ENCODE results near the gene TENM4.
"Not testable (repeated sequence)": the region's sequence is repeated elsewhere in the genome, so short reads cannot be mapped to it uniquely, and the experiment has no call there.

TENM4 gene

DNA sequence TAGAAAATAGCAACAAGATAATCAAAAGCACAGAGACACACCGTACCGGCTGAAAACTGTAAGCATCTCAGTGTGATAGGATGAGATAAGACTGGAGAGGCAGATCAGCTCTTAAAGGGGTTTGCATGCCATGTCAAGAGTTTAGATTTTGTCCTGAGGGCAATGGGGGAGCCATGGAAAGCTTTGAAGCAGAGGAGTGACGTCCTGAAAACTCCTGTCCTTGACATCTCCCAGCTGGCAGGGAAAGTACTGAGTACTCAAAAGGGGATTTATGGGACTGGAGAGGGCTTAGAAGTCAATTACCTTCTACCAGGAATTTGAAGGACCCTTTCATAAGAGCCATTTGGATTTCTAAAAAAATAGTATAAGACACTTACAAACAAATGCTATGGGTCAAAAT, 445.7 kb downstream of the TENM4 start:
- no peak overlapping the region for H3K4me3 ChIP-seq (ENCODE audit: low read depth, low read length)

DNA sequence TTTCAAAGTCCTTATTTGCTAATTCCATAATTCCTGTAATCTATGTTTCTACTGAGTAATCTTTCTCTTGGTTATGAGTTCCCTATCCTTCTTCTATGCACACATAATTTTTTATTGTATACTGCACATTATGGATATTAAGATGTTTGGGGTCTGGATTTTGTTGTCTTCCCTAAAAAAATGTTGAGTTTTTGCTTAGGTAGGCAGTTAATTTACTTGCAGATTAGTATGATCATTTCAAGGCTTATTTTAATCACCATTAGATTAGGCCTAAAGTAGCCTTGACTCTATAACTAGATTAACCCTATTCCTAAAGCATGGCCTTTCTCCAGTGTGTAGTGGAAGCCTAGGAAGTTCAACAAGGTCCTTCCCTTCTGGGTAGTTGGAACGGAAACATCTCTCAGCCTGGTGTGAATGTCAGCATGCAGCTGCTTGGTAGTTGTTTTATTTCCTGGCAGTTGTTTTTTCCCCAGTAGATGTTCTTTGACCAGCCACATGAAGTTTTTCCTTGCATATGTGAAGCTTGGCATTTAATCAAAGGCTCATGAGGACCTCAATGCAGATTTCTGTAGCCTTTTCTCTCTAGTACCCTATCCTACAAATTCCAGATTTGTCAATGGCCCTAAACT, 446.9 kb downstream of the TENM4 start:
- no peak overlapping the region for H3K4me3 ChIP-seq (ENCODE audit: low read depth, low read length)

GRCh38 chr11:78991681-78992080, 449.1 kb downstream of the TENM4 start:
- no peak overlapping the region for H3K4me3 ChIP-seq (ENCODE audit: low read depth, low read length)

DNA sequence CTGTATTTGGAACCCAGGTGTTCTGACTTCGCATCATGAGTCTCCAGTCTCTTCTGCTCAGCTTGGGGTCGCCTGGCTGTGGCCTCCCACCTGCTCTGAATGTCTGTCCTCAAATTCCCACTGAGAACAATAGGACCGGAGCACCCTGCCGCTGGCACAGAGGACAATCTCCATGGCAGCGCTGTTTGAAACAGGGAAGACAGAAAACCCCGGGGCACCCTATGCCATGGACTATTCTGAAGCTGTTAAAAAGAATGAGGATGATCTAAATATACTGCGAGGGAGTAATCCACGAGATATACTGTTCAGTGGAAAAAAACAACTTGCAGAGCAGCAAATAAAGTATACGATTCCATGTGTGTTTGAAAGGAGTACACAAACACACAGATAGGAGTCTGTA, 450.6 kb downstream of the TENM4 start:
- no peak overlapping the region for H3K4me3 ChIP-seq (ENCODE audit: low read depth, low read length)

- no peak overlapping the region for H3K4me3 ChIP-seq (ENCODE audit: low read depth, low read length)
Observed at GRCh38 chr11:78987748-78988147, 453.1 kb downstream of the TENM4 start.

DNA sequence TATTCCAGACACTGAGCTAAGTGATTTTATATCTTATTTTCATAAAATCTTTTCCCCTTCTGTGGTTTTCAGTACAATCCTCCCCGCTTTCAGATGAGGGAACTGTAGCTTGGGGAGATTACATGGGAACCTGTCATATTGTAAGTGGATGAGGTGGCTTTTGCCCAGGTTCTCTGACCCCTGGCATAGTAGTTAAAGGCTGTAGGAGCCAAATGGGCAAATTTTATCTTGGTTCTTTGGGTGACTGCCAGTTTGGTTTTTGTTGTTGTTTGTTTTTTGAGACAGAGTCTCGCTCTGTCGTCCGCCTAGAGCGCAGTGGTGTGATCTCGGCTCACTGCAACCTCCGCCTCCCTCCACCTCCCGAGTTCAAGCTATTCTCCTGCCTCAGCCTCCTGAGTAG, 454.5 kb downstream of the TENM4 start:
- H3K4me3 ChIP-seq (ENCODE audit: low read depth, low read length), result no peak overlapping the region

GRCh38 chr11:78985663-78986062, 455.2 kb downstream of the TENM4 start:
- no peak overlapping the region for H3K4me3 ChIP-seq (ENCODE audit: low read depth, low read length)

GRCh38 chr11:78982473-78982872, 458.4 kb downstream of the TENM4 start:
- no peak overlapping the region for H3K4me3 ChIP-seq (ENCODE audit: low read depth, low read length)

DNA sequence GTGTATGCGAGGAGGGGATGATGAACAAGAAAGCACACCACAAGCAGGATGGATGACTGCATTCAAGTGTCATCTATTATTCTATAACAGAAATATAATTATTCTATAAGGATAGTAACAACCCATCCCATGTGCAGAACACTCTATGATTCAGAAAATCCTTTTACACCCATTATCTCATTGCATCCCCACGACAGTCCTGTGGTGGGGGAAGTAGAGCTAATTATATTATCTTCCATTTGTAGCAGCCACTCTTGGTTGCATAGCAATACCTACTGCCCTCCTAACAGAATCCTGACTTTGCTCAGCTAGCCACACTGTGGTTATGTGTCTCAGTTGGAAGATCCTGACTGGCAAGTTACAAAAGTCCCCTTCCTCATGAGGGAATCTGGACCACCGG, 459.7 kb downstream of the TENM4 start:
- no peak overlapping the region for H3K4me3 ChIP-seq (ENCODE audit: low read depth, low read length)

GRCh38 chr11:78978831-78979230, 462.0 kb downstream of the TENM4 start:
- no peak overlapping the region for H3K4me3 ChIP-seq (ENCODE audit: low read depth, low read length)

DNA sequence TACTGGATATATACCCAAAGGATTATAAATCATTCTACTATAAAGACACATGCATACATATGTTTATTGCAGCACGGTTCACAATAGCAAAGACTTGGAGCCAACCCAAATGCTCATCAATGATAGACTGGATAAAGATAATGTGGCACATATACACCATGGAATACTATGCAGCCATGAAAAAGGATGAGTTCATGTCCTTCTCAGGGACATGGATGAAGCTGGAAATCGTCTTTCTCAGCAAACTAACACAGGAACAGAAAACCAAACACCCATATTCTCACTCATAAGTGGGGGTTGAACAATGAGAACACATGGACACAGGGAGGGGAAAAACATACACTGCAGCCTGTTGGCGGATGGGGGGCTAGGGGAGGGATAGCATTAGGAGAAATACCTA, 463.0 kb downstream of the TENM4 start:
- not testable (repeated sequence) for H3K4me3 ChIP-seq (ENCODE audit: low read depth, low read length)

- no peak overlapping the region for H3K4me3 ChIP-seq (ENCODE audit: low read depth, low read length)
Observed at GRCh38 chr11:78977009-78977408, 463.8 kb downstream of the TENM4 start.

DNA sequence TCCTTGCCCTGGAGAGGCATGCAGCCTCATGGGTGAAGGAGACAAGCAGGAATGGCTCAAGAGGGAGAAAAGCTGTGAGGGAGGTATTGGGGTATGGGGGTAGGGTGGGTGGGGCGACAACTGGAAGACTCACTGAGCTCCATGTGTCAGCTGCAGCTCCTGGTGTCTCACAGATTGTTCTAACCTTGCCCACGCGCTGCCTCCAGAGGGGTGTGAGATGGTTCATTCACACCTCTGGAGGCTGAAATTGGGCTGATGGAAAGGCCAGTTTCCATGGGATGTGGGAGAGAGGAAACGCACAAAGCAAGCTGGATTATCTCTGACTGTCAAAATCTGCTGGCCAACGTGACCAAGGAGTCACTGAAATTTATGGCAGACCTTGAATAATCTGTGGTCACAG, 465.7 kb downstream of the TENM4 start:
- no peak overlapping the region for H3K4me3 ChIP-seq (ENCODE audit: low read depth, low read length)

- H3K4me3 ChIP-seq (ENCODE audit: low read depth, low read length), result no peak overlapping the region
Observed at GRCh38 chr11:78973876-78974275, 467.0 kb downstream of the TENM4 start.

- H3K4me3 ChIP-seq (ENCODE audit: low read depth, low read length), result no peak overlapping the region
Observed at GRCh38 chr11:78972590-78972989, 468.2 kb downstream of the TENM4 start.

- no peak overlapping the region for H3K4me3 ChIP-seq (ENCODE audit: low read depth, low read length)
Observed at GRCh38 chr11:78972177-78972576, 468.7 kb downstream of the TENM4 start.

DNA sequence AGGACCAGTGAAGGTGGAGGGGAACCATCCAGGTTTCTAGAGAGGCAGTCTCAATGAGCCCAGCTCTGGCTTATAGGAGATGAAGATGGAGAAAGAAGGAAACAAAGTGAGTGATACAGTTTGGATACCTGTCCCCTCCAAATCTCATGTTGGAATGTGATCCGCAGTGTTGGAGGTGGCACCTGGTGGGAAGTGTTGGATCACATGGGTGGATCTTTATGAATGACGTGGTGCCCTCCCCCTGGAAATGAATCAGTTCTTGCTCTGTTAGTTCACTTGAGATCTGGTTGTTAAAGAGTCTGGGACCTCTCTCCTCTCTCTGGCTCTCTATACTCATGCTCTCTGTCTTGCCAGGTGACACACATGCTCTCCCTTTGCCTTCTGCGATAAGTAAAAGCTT, 473.0 kb downstream of the TENM4 start:
- H3K4me3 ChIP-seq (ENCODE audit: low read depth, low read length), result no peak overlapping the region

- no peak overlapping the region for H3K4me3 ChIP-seq (ENCODE audit: low read depth, low read length)
Observed at GRCh38 chr11:78965432-78965831, 475.4 kb downstream of the TENM4 start.

DNA sequence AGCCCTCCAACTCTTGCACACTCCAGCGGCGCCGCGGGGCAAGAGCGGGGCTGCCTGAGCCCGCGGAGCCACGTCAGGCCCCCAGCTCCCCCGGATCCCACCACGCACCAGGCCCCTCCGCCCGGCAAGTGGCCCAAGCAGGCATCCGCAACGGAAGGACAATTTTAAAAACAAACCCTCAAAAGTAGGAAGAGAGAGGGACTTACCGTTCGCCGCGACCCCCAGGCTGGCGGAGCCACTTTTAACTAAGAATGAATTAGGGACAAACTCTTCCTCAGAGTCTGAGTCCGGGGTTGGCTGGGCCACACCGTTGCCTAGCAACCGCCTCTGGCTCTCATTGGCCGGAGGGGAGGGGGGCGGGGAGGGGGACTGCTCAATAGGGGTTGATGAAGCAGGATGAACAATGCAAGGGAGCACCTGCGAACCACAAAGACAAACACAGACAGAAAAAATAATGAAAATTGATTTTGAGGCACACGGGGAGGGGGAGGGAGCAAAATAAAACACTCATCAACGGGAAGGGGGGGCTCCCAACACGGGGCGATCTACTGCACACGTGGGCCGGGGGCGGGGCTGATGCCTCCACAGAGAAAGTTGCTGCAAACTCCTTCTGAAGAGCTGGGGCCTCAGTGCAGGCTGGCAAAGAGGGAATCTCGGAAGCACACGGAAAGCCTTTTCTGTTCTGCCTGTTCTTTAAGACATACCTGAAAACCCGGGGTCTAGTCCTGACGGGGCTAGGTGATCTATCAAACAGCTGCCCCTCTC, 478.7 kb downstream of the TENM4 start:
- H3K4me3 ChIP-seq (ENCODE audit: low read depth, low read length), result peak overlapping the region; percentile 33

GRCh38 chr11:78961247-78961646, 479.6 kb downstream of the TENM4 start:
- no peak overlapping the region for H3K4me3 ChIP-seq (ENCODE audit: low read depth, low read length)

- H3K4me3 ChIP-seq (ENCODE audit: low read depth, low read length), result no peak overlapping the region
Observed at GRCh38 chr11:78958444-78958843, 482.4 kb downstream of the TENM4 start.

GRCh38 chr11:78957476-78958245, 483.2 kb downstream of the TENM4 start:
- no peak overlapping the region for H3K4me3 ChIP-seq (ENCODE audit: low read depth, low read length)
